HCT116 (cell line): ENCODE data around the gene NSUN2. TPM values are rescaled to one million over a fixed set of nuclear protein-coding genes. Genes with fewer than 3 reads are reported as not detected.

Source experiments
- ATAC-seq: fragments of 200-7000 bp; cut with Tn5 transposase; 2 replicates; pipeline ENCODE4 v1.9.1; 2020; ENCODE audit warnings: mild to moderate bottlenecking, moderate library complexity
- BruUV-seq: library from RNA; stranded (reverse); fragments of 400-500 nt; replicated peaks from 2 replicates; lab custom pipeline; 2021; lab: Mats Ljungman, UMichigan
- CTCF ChIA-PET: fragments of 300-600 bp; sonication (Branson Sonifier 250); formaldehyde crosslinking; loops from one replicate; lab custom pipeline; 2021; ENCODE audit warnings: antibody characterized with exemption; lab: Charles Lee
- POLR2A ChIA-PET: fragments of 300-600, 350-600 bp; sonication (Branson Sonifier 250); formaldehyde crosslinking; loops from one replicate; lab custom pipeline; 2021; ENCODE audit warnings: antibody characterized with exemption; lab: Charles Lee
- RAD21 ChIA-PET, 2 experiments: fragments of 300-600 bp; sonication (Branson Sonifier 250); formaldehyde crosslinking; loops; one replicate each; lab custom pipeline; 2023; ENCODE audit warnings: low total read pairs in 2 of 2; ENCODE audit not compliant: uncharacterized antibody in 2 of 2, unreplicated experiment in 2 of 2, low non-redundant PET in 1 of 2; lab: Charles Lee
- DNase-seq: peaks from one replicate; pipeline ENCODE4 v3.0.0-alpha.2; 2010; ENCODE audit warnings: low read depth, low spot score
- H2AFZ ChIP-seq: fragments of 200-600 bp; shearing (Covaris generic), sonication (generic); 2 replicates; pipeline ENCODE4 v1.6.1; 2017; ENCODE audit warnings: low read depth, mixed run types, mixed read lengths, antibody characterized with exemption, low read length; ENCODE audit not compliant: poor library complexity, severe bottlenecking
- H3K27ac ChIP-seq: 2 replicates; pipeline ENCODE4 v1.5.1; 2012; ENCODE audit warnings: low read depth, low read length
- H3K27me3 ChIP-seq: fragments of 200-600 bp; sonication (generic); 2 replicates; pipeline ENCODE4 v1.6.1; 2016; ENCODE audit warnings: mixed run types, low read length, mixed read lengths; ENCODE audit not compliant: insufficient read depth
- H3K36me3 ChIP-seq, 2 experiments: fragments of 200-500 bp in 1 of 2; fragments of 200-600 bp in 1 of 2; sonication (Bioruptor generic) in 1 of 2; sonication (generic) in 1 of 2; 2 replicates each; pipeline versions ENCODE4 v1.5.1 to v1.6.1; 2014 to 2016; ENCODE audit warnings: low read length in 2 of 2, inconsistent platforms in 1 of 2, mixed read lengths in 1 of 2, mixed run types in 1 of 2; ENCODE audit not compliant: insufficient read depth in 2 of 2, control insufficient read depth in 1 of 2
- H3K4me1 ChIP-seq, 2 experiments: fragments of 200-600 bp in 1 of 2; sonication (generic) in 1 of 2; 2 replicates each; pipeline versions ENCODE4 v1.5.1 to v1.6.1; 2012 to 2017; ENCODE audit warnings: low read length in 2 of 2, inconsistent platforms in 1 of 2, mild to moderate bottlenecking in 1 of 2, mixed read lengths in 1 of 2, mixed run types in 1 of 2, moderate library complexity in 1 of 2; ENCODE audit not compliant: insufficient read depth in 2 of 2, control insufficient read depth in 1 of 2
- H3K4me2 ChIP-seq: fragments of 200-600 bp; sonication (generic); 2 replicates; pipeline ENCODE4 v1.6.1; 2017; ENCODE audit warnings: mixed run types, low read length, mixed read lengths
- H3K4me3 ChIP-seq, 2 experiments: fragments of 200-600 bp in 1 of 2; sonication (generic) in 1 of 2; replicated peaks in 1 of 2; 2 replicates each; pipeline ENCODE4 v1.5.1; 2011 to 2016; ENCODE audit warnings: low read length in 2 of 2, control low read depth in 1 of 2, low read depth in 1 of 2, mild to moderate bottlenecking in 1 of 2, mixed read lengths in 1 of 2, mixed run types in 1 of 2
- H3K79me2 ChIP-seq: fragments of 200-600 bp; sonication (generic); 2 replicates; pipeline ENCODE4 v1.6.1; 2017; ENCODE audit warnings: mild to moderate bottlenecking, mixed run types, low read length, moderate library complexity, mixed read lengths; ENCODE audit not compliant: insufficient read depth
- H3K9ac ChIP-seq: fragments of 200-600 bp; sonication (generic); 2 replicates; pipeline ENCODE4 v1.6.1; 2016; ENCODE audit warnings: low read length, mixed read lengths
- H3K9me2 ChIP-seq: fragments of 200-600 bp; sonication (generic), shearing (Covaris generic); 2 replicates; pipeline ENCODE4 v1.6.1; 2017; ENCODE audit warnings: mixed run types, mild to moderate bottlenecking, moderate library complexity; ENCODE audit not compliant: insufficient read depth
- H3K9me3 ChIP-seq, 2 experiments: fragments of 200-500 bp in 1 of 2; fragments of 200-600 bp in 1 of 2; sonication (Bioruptor generic) in 1 of 2; sonication (generic) in 1 of 2; 2 replicates each; pipeline ENCODE4 v1.6.1; 2014 to 2017; ENCODE audit warnings: low read length in 2 of 2, mixed read lengths in 2 of 2, inconsistent platforms in 1 of 2, low read depth in 1 of 2, mild to moderate bottlenecking in 1 of 2, mixed run types in 1 of 2, moderate library complexity in 1 of 2; ENCODE audit not compliant: control insufficient read depth in 1 of 2, insufficient read depth in 1 of 2
- H4K20me1 ChIP-seq: fragments of 200-600 bp; sonication (generic), shearing (Covaris generic); 2 replicates; pipeline ENCODE4 v1.6.1; 2017; ENCODE audit warnings: mixed run types, mild to moderate bottlenecking, moderate library complexity; ENCODE audit not compliant: insufficient read depth
- CBX3 ChIP-seq: IDR thresholded peaks from 2 replicates; pipeline ENCODE4 v1.6.1; 2012; ENCODE audit warnings: low read depth
- CEBPB ChIP-seq: IDR thresholded peaks from 2 replicates; pipeline ENCODE4 v1.6.1; 2012; ENCODE audit warnings: low read depth
- ELF1 ChIP-seq: IDR thresholded peaks from 2 replicates; pipeline ENCODE4 v1.6.1; 2012; ENCODE audit warnings: low read depth, borderline replicate concordance
- EZH2 ChIP-seq: fragments of 200-600 bp; sonication (generic); IDR thresholded peaks from 2 replicates; pipeline ENCODE4 v1.6.1; 2017; ENCODE audit warnings: antibody characterized with exemption, mixed run types
- EZH2phosphoT487 ChIP-seq: fragments of 200-600 bp; IDR thresholded peaks from 2 replicates; pipeline ENCODE4 v1.6.1; 2018; ENCODE audit warnings: antibody characterized with exemption, borderline replicate concordance
- FOSL1 ChIP-seq: IDR thresholded peaks from 2 replicates; pipeline ENCODE4 v1.6.1; 2012; ENCODE audit warnings: low read depth
- POLR2A ChIP-seq: IDR thresholded peaks from 2 replicates; pipeline ENCODE4 v1.7.0; 2011; ENCODE audit warnings: borderline replicate concordance; ENCODE audit not compliant: insufficient read depth, insufficient read length; ENCODE audit errors: extremely low read depth
- POLR2AphosphoS5 ChIP-seq: IDR thresholded peaks from 2 replicates; pipeline ENCODE4 v1.6.1; 2011; ENCODE audit warnings: mild to moderate bottlenecking, low read depth, low read length, moderate library complexity
- SP1 ChIP-seq: IDR thresholded peaks from 2 replicates; pipeline ENCODE4 v1.6.1; 2012; ENCODE audit warnings: low read depth
- SRF ChIP-seq: IDR thresholded peaks from 2 replicates; pipeline ENCODE4 v1.6.1; 2012; ENCODE audit warnings: low read depth
- TCF7L2 ChIP-seq: IDR thresholded peaks from 2 replicates; pipeline ENCODE4 v1.7.0; 2011; ENCODE audit warnings: borderline replicate concordance, inconsistent platforms; ENCODE audit not compliant: insufficient read depth, insufficient read length; ENCODE audit errors: extremely low read depth
- ZFX ChIP-seq: fragments of 450-650 bp; IDR thresholded peaks from 2 replicates; pipeline ENCODE4 v1.6.1; 2017
- intact Hi-C: fragments of 100-400 bp; cut with micrococcal nuclease; formaldehyde crosslinking; loops from 2 replicates; pipeline ENCODE4 v1.10.0; 2022
- total RNA-seq: library from RNA; stranded (reverse); gene quantifications from one replicate; pipeline ENCODE4 v1.2.1, GENCODE V29; 2021; ENCODE audit not compliant: unreplicated experiment
- TF ChIP-seq, protein P1 (sequence below): IDR thresholded peaks from 2 replicates; pipeline ENCODE4 v1.6.1; 2012; ENCODE audit warnings: low read depth
- TF ChIP-seq, protein P2 (sequence below), 3 experiments: fragments of 200-600 bp in 1 of 3; sonication (generic) in 1 of 3; IDR thresholded peaks in 2 of 3; conservative IDR thresholded peaks in 1 of 3; 2 replicates each; pipeline ENCODE4 v1.5.1; 2012 to 2017; ENCODE audit warnings: low read depth in 2 of 3, low read length in 2 of 3, antibody characterized with exemption in 1 of 3, borderline replicate concordance in 1 of 3, control low read depth in 1 of 3, mild to moderate bottlenecking in 1 of 3, mixed read lengths in 1 of 3, mixed run types in 1 of 3, moderate library complexity in 1 of 3; ENCODE audit not compliant: insufficient read depth in 1 of 3
- TF ChIP-seq, protein P3 (sequence below): IDR thresholded peaks from 2 replicates; pipeline ENCODE4 v1.6.1; 2012

The NSUN2 gene
- total RNA-seq, 1 experiment from 2014 or later: 101 TPM

DNA sequence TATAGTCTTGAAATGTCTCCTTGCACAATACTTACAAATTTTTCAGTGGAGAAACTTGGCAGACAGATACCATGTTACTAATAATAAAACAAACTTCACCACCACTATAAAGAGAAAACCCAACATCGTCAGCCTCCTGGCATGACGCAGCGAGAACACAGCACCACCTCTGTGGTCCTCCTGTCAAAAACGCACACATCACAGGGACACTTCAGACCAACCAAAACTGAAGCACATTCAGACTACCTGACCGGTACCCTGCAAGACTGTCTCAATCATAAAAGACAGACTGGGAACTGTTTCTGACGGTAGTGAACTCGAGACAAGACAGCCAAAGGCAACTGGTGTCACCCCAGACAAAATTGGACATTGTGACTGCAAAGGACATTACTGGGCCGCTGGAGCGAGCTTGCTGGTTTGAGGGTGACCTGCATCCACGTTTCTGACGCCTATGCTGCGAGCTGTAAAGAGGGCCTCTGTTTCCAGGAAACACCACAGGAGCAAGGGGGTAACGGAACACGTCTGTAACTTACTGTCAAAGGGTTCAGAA lies 34.4 kb downstream of the NSUN2 start (continued):
- TF ChIP-seq, protein P1, sequence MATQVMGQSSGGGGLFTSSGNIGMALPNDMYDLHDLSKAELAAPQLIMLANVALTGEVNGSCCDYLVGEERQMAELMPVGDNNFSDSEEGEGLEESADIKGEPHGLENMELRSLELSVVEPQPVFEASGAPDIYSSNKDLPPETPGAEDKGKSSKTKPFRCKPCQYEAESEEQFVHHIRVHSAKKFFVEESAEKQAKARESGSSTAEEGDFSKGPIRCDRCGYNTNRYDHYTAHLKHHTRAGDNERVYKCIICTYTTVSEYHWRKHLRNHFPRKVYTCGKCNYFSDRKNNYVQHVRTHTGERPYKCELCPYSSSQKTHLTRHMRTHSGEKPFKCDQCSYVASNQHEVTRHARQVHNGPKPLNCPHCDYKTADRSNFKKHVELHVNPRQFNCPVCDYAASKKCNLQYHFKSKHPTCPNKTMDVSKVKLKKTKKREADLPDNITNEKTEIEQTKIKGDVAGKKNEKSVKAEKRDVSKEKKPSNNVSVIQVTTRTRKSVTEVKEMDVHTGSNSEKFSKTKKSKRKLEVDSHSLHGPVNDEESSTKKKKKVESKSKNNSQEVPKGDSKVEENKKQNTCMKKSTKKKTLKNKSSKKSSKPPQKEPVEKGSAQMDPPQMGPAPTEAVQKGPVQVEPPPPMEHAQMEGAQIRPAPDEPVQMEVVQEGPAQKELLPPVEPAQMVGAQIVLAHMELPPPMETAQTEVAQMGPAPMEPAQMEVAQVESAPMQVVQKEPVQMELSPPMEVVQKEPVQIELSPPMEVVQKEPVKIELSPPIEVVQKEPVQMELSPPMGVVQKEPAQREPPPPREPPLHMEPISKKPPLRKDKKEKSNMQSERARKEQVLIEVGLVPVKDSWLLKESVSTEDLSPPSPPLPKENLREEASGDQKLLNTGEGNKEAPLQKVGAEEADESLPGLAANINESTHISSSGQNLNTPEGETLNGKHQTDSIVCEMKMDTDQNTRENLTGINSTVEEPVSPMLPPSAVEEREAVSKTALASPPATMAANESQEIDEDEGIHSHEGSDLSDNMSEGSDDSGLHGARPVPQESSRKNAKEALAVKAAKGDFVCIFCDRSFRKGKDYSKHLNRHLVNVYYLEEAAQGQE: no peak

DNA sequence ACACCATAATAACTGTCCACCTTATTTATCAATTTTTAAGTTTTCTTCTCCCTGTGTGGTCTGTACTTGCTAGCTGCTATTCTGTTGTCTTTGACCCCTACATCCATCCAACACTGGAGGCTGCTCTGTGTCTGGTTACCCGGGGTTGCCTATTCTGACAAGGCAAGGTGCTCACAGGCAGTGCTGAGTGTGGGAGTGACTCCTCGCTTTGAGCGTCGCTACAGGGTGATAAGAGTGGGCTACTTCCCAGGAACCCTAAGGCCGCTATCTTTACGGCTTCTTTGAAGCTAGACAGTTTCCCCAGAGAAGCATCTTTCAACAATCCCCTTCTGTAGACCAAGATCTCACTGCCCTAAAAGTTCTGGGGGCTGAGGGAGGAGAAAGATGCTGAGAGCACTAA lies 35.3 kb downstream of the NSUN2 start:
- H3K4me3 ChIP-seq: no peak overlapping the region
- TF ChIP-seq TCF7L2 (no peak), POLR2A (no peak), EZH2phosphoT487 (no peak), ELF1 (no peak), EZH2 (no peak), FOSL1 (no peak), CBX3 (no peak), SRF (no peak), ZFX (no peak), POLR2AphosphoS5 (no peak), CEBPB (no peak), SP1 (no peak)
- TF ChIP-seq, protein P2, sequence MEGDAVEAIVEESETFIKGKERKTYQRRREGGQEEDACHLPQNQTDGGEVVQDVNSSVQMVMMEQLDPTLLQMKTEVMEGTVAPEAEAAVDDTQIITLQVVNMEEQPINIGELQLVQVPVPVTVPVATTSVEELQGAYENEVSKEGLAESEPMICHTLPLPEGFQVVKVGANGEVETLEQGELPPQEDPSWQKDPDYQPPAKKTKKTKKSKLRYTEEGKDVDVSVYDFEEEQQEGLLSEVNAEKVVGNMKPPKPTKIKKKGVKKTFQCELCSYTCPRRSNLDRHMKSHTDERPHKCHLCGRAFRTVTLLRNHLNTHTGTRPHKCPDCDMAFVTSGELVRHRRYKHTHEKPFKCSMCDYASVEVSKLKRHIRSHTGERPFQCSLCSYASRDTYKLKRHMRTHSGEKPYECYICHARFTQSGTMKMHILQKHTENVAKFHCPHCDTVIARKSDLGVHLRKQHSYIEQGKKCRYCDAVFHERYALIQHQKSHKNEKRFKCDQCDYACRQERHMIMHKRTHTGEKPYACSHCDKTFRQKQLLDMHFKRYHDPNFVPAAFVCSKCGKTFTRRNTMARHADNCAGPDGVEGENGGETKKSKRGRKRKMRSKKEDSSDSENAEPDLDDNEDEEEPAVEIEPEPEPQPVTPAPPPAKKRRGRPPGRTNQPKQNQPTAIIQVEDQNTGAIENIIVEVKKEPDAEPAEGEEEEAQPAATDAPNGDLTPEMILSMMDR (IDR thresholded peaks at IDR 0.05 in 2 of 3, conservative IDR thresholded peaks at IDR 0.05 in 1 of 3; ENCODE audit: borderline replicate concordance in 1 of 3, insufficient read depth in 1 of 3, low read depth in 2 of 3, low read length in 2 of 3): no peak
- TF ChIP-seq, protein P3, sequence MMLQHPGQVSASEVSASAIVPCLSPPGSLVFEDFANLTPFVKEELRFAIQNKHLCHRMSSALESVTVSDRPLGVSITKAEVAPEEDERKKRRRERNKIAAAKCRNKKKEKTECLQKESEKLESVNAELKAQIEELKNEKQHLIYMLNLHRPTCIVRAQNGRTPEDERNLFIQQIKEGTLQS: no peak
- no peak for DNase-seq
- no peak overlapping the region for H3K27ac ChIP-seq
- peaks cover 41 to 43% of the 10 kb centered on the region in 2 experiments; a peak in 3 of 4 replicates for H3K36me3 ChIP-seq
- ChIA-PET CTCF (no interaction called here), RAD21 (no interaction called here), POLR2A (no interaction called here)
- H3K9ac ChIP-seq: no peak overlapping the region
- H2AFZ ChIP-seq: no peak overlapping the region
- H3K4me2 ChIP-seq: no peak overlapping the region
- peaks cover 5% of the 10 kb centered on the region; the same call in 1 of the 2 replicates for H3K79me2 ChIP-seq
- ATAC-seq: no peak; the same call in 1 of the 2 replicates
- peaks cover 5% of the 10 kb centered on the region; the same call in 1 of the 2 replicates for H4K20me1 ChIP-seq
- no peaks in the 10 kb centered on the region for H3K9me2 ChIP-seq
- no peaks in the 10 kb centered on the region for H3K9me3 ChIP-seq
- H3K4me1 ChIP-seq: no peaks in the 10 kb centered on the region
- intact Hi-C loops: no loop called here
- no peaks in the 10 kb centered on the region for H3K27me3 ChIP-seq
- no TSS peak for BruUV-seq
